Measurements from ENCODE around the gene SLC4A9.
"Not testable (repeated sequence)": the region's sequence is repeated elsewhere in the genome, so short reads cannot be mapped to it uniquely, and the experiment has no call there.

SLC4A9 gene

DNA sequence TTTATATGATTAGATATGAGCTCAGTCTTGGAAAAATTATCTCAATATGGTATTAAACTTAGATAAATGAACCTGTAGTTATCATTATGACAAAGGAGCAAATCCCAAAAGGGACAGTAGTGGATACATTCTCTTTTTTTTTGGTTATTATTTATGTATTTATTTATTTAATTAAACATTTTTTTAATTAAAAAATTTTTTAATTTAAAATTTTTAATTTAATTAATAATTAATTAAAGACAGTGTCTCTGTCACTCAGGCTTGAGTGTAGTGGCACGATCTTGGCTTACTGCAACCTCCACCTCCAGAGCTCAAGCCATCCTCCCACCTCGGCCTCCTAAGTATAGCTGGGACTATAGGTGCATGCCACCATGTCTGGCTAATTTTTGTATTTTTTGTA, 57.2 kb downstream of the SLC4A9 start:
- no peaks in the 10 kb centered on the region for H3K27me3 ChIP-seq (ENCODE audit: control insufficient read depth in 2 of 2, insufficient read depth in 2 of 2, low read length in 2 of 2)
- H3K9ac ChIP-seq (ENCODE audit: low read depth in 1 of 2, low read length in 2 of 2), result no peak overlapping the region
- H3K4me1 ChIP-seq (ENCODE audit: control insufficient read depth in 2 of 2, insufficient read depth in 2 of 2, low read length in 2 of 2), result no peaks in the 10 kb centered on the region

DNA sequence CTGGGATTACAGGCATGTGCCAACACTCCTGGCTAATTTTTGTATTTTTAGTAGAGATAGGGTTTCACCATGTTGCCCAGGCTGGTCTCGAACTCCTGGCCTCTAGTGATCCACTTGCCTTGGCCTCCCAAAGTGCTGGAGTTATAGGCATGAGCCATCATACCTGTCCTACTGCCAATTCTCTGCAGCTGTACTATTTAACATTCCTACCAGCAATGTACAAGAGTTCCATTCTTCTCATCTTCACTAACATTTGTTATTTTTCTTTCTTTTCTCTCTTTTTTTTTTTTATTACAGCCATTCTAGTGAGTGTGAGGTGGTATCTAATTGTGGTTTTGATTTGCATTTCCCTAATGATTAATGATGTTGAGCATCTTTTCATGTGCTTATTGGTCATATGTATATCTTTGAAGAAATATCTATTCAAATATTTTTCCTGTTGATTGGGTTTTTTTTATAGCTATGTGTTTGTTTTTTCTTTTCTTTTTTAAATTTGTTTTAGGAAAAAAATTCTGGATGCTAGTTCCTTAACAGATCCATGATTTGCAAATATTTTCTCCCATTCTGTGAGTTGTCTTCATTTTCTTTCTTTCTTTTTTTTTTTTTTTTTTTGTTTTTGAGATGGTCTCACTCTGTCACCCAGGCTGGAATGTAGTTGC, 59.0 kb downstream of the SLC4A9 start:
- no peaks in the 10 kb centered on the region for H3K9me3 ChIP-seq (ENCODE audit: control insufficient read depth in 2 of 2, low read length in 2 of 2)
- H3K4me1 ChIP-seq (ENCODE audit: control insufficient read depth in 2 of 2, insufficient read depth in 2 of 2, low read length in 2 of 2), result no peaks in the 10 kb centered on the region
- no peak overlapping the region for H3K27ac ChIP-seq (ENCODE audit: low read depth in 2 of 2, low read length in 2 of 2)
- no peaks in the 10 kb centered on the region for H3K27me3 ChIP-seq (ENCODE audit: control insufficient read depth in 2 of 2, insufficient read depth in 2 of 2, low read length in 2 of 2)
- no peak overlapping the region for H3K4me3 ChIP-seq (ENCODE audit: low read length in 2 of 2)
- no peak overlapping the region for H3K9ac ChIP-seq (ENCODE audit: low read depth in 1 of 2, low read length in 2 of 2)
- H3K36me3 ChIP-seq (ENCODE audit: control insufficient read depth in 2 of 2, insufficient read depth in 2 of 2, low read length in 2 of 2), result no peaks in the 10 kb centered on the region

More for the DNA sequence above, 57.2 kb downstream of the SLC4A9 start:
- no peaks in the 10 kb centered on the region for H3K9me3 ChIP-seq (ENCODE audit: control insufficient read depth in 2 of 2, low read length in 2 of 2)
- no peak overlapping the region for H3K4me3 ChIP-seq (ENCODE audit: low read length in 2 of 2)
- no peaks in the 10 kb centered on the region for H3K36me3 ChIP-seq (ENCODE audit: control insufficient read depth in 2 of 2, insufficient read depth in 2 of 2, low read length in 2 of 2)
- no peak overlapping the region for H3K27ac ChIP-seq (ENCODE audit: low read depth in 2 of 2, low read length in 2 of 2)

DNA sequence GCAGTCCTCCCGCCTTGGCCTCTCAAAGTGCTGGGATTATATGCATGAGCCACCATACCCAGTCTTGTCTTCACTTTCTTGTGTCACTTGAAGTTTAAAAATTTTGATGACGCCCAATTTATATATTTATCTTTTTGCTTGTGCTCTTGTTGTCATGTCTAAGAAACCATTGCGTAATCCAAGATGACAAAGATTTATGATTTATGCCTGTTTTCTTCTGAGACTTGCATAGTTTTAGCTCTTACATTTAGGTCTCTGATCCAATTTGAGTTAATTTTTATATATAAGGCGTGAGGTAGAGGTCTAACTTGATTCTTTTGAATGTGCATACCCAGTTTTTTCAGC, 60.2 kb downstream of the SLC4A9 start:
- no peaks in the 10 kb centered on the region for H3K36me3 ChIP-seq (ENCODE audit: control insufficient read depth in 2 of 2, insufficient read depth in 2 of 2, low read length in 2 of 2)

DNA sequence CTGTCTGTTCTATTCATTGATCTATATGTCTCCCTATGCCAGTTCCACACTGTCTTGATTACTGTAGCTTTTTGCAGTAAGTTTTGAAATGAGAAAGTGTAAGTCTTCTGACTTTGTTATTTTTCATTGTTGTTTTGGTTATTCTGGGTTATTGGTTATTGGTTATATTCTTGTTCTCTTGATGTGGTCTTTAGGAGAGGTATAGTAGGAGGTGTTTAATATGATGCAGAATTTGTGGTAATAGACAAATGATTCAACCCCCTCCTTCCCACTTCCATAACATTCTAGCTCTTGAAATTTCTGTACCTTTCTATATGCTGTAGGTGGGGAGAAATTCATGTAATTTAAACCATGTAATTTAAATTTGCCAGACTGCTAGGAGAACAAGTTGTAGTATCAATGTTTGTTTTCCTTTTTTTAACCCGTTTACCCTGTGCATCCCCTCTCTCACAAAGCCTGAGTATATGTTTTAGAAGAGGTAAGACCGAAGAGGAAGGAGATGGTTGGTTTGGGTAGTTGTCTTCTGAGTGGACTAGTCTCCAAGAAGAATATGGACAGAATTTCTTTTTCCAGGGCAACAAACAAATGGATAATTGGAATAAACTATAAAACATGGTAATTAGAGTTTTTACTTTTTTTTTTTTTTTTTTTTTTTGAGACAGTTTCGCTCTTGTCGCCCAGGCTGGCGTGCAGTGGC, 60.8 kb downstream of the SLC4A9 start:
- H3K36me3 ChIP-seq (ENCODE audit: control insufficient read depth in 2 of 2, insufficient read depth in 2 of 2, low read length in 2 of 2), result no peaks in the 10 kb centered on the region
- H3K9ac ChIP-seq (ENCODE audit: low read depth in 1 of 2, low read length in 2 of 2), result no peak overlapping the region
- no peaks in the 10 kb centered on the region for H3K4me1 ChIP-seq (ENCODE audit: control insufficient read depth in 2 of 2, insufficient read depth in 2 of 2, low read length in 2 of 2)
- H3K4me3 ChIP-seq (ENCODE audit: low read length in 2 of 2), result no peak overlapping the region
- no peaks in the 10 kb centered on the region for H3K27me3 ChIP-seq (ENCODE audit: control insufficient read depth in 2 of 2, insufficient read depth in 2 of 2, low read length in 2 of 2)
- H3K9me3 ChIP-seq (ENCODE audit: control insufficient read depth in 2 of 2, low read length in 2 of 2), result no peaks in the 10 kb centered on the region
- H3K27ac ChIP-seq (ENCODE audit: low read depth in 2 of 2, low read length in 2 of 2), result no peak overlapping the region

More for the DNA sequence above, 60.2 kb downstream of the SLC4A9 start:
- Histone ChIP-seq H3K4me3 (ENCODE audit: low read length in 2 of 2) (no peak overlapping the region), H3K9me3 (ENCODE audit: control insufficient read depth in 2 of 2, low read length in 2 of 2) (no peaks in the 10 kb centered on the region), H3K9ac (ENCODE audit: low read depth in 1 of 2, low read length in 2 of 2) (no peak overlapping the region), H3K27ac (ENCODE audit: low read depth in 2 of 2, low read length in 2 of 2) (no peak overlapping the region), H3K27me3 (ENCODE audit: control insufficient read depth in 2 of 2, insufficient read depth in 2 of 2, low read length in 2 of 2) (no peaks in the 10 kb centered on the region), H3K4me1 (ENCODE audit: control insufficient read depth in 2 of 2, insufficient read depth in 2 of 2, low read length in 2 of 2) (no peaks in the 10 kb centered on the region)

DNA sequence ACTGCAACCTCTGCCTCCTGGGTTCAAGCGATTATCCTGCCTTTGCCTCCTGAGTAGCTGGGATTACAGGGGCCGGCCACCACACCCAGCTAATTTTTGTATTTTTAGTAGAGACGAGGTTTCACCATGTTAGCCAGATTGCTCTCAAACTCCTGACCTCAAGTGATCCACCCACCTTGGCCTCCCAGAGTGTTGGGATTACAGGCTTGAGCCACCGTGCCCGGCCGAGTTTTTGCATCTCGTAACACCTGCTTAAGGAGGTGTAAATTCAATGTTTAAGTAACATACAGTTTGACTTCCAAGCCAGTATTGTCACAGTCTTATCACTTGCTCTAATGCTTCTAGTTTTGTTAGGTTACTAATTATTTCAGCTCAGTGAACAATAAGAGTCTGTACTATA, 61.4 kb downstream of the SLC4A9 start:
- not testable (repeated sequence) for H3K4me1 ChIP-seq (ENCODE audit: control insufficient read depth in 2 of 2, insufficient read depth in 2 of 2, low read length in 2 of 2)

DNA sequence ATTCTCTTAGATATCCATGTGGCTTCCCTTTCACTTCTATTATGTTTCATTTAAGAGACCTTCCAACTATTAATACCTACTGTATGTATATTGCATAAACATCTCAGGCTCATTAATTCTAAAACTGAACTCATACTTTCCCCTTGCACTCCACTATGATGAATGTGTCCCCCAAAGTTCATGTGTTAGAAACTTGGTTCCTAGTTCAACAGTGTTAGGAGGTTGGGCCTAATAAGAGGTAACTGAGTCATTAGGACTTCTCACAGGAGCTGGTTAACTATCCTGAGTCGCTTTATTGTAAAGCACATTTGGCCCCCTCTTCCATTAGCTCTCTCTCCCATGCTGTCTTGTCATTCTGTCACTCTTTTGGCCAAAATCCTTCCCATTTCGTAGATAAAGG, 63.6 kb downstream of the SLC4A9 start:
- Histone ChIP-seq H3K36me3 (ENCODE audit: control insufficient read depth in 2 of 2, insufficient read depth in 2 of 2, low read length in 2 of 2) (no peaks in the 10 kb centered on the region), H3K4me1 (ENCODE audit: control insufficient read depth in 2 of 2, insufficient read depth in 2 of 2, low read length in 2 of 2) (no peaks in the 10 kb centered on the region), H3K9me3 (ENCODE audit: control insufficient read depth in 2 of 2, low read length in 2 of 2) (no peaks in the 10 kb centered on the region), H3K4me3 (ENCODE audit: low read length in 2 of 2) (no peak overlapping the region), H3K27ac (ENCODE audit: low read depth in 2 of 2, low read length in 2 of 2) (no peak overlapping the region), H3K27me3 (ENCODE audit: control insufficient read depth in 2 of 2, insufficient read depth in 2 of 2, low read length in 2 of 2) (no peaks in the 10 kb centered on the region), H3K9ac (ENCODE audit: low read depth in 1 of 2, low read length in 2 of 2) (no peak overlapping the region)

More for the DNA sequence above, 61.4 kb downstream of the SLC4A9 start:
- not testable (repeated sequence) for H3K27me3 ChIP-seq (ENCODE audit: control insufficient read depth in 2 of 2, insufficient read depth in 2 of 2, low read length in 2 of 2); H3K9me3 ChIP-seq (ENCODE audit: control insufficient read depth in 2 of 2, low read length in 2 of 2); H3K4me3 ChIP-seq (ENCODE audit: low read length in 2 of 2); H3K36me3 ChIP-seq (ENCODE audit: control insufficient read depth in 2 of 2, insufficient read depth in 2 of 2, low read length in 2 of 2); H3K9ac ChIP-seq (ENCODE audit: low read depth in 1 of 2, low read length in 2 of 2); H3K27ac ChIP-seq (ENCODE audit: low read depth in 2 of 2, low read length in 2 of 2)

DNA sequence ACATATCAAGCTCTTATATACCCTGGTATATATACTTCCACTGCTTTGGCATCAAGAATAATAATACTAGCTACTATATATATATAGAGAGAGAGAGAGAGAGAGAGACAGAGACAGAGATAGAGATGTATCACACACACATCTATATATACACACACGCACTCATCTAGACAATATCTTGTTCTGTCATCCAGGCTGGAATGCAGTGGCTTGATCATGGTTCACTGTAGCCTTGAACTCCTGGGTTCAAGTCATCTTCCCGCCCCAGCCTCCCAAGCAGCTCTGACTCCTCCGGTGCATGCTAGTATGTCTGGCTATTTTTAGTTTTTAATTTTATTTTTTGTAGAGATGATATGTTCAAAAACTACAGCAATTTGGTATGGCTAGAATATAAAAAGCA, 64.1 kb downstream of the SLC4A9 start:
- no peak overlapping the region for H3K27ac ChIP-seq (ENCODE audit: low read depth in 2 of 2, low read length in 2 of 2)
- H3K27me3 ChIP-seq (ENCODE audit: control insufficient read depth in 2 of 2, insufficient read depth in 2 of 2, low read length in 2 of 2), result no peaks in the 10 kb centered on the region
- no peaks in the 10 kb centered on the region for H3K36me3 ChIP-seq (ENCODE audit: control insufficient read depth in 2 of 2, insufficient read depth in 2 of 2, low read length in 2 of 2)
- H3K4me3 ChIP-seq (ENCODE audit: low read length in 2 of 2), result no peak overlapping the region
- H3K9ac ChIP-seq (ENCODE audit: low read depth in 1 of 2, low read length in 2 of 2), result no peak overlapping the region
- H3K4me1 ChIP-seq (ENCODE audit: control insufficient read depth in 2 of 2, insufficient read depth in 2 of 2, low read length in 2 of 2), result no peaks in the 10 kb centered on the region
- no peaks in the 10 kb centered on the region for H3K9me3 ChIP-seq (ENCODE audit: control insufficient read depth in 2 of 2, low read length in 2 of 2)

All from mucosa of rectum (tissue), 2 donors.